Loucy (cell line): ENCODE results near the gene QPCT.

Source experiments
- H2AFZ ChIP-seq: fragments of 200-600 bp; sonication (generic); 2 replicates; pipeline ENCODE4 v1.6.0; 2016; ENCODE audit warnings: antibody characterized with exemption, mild to moderate bottlenecking, low read length, moderate library complexity
- H3F3A ChIP-seq: fragments of 200-600 bp; 2 replicates; pipeline ENCODE4 v1.6.0; 2016; ENCODE audit warnings: antibody characterized with exemption, low read depth, mild to moderate bottlenecking
- H3K27me3 ChIP-seq: fragments of 200-600 bp; sonication (generic); 2 replicates; pipeline ENCODE4 v1.6.1; 2014; ENCODE audit warnings: low read length, mild to moderate bottlenecking; ENCODE audit not compliant: insufficient read depth, poor library complexity, severe bottlenecking
- H3K36me3 ChIP-seq: fragments of 200-600 bp; sonication (generic); 2 replicates; pipeline ENCODE4 v1.6.1; 2016; ENCODE audit warnings: low read length; ENCODE audit not compliant: insufficient read depth
- H3K4me1 ChIP-seq: fragments of 200-600 bp; sonication (generic); 2 replicates; pipeline ENCODE4 v1.5.1; 2014; ENCODE audit warnings: low read length, mild to moderate bottlenecking; ENCODE audit not compliant: insufficient read depth, poor library complexity, severe bottlenecking
- H3K4me2 ChIP-seq: fragments of 200-600 bp; sonication (generic); 2 replicates; pipeline ENCODE4 v1.6.0; 2014; ENCODE audit warnings: antibody characterized with exemption, low read length, low read depth, mild to moderate bottlenecking; ENCODE audit not compliant: poor library complexity, severe bottlenecking
- H3K4me3 ChIP-seq: fragments of 200-600 bp; sonication (generic); 2 replicates; pipeline ENCODE4 v1.5.1; 2014; ENCODE audit warnings: low read length, mild to moderate bottlenecking, mixed read lengths; ENCODE audit not compliant: poor library complexity, severe bottlenecking
- H3K79me2 ChIP-seq: fragments of 200-600 bp; sonication (generic); 2 replicates; pipeline ENCODE4 v1.6.1; 2014; ENCODE audit warnings: low read length; ENCODE audit not compliant: insufficient read depth
- H3K9ac ChIP-seq: fragments of 200-600 bp; sonication (generic); 2 replicates; pipeline ENCODE4 v1.6.0; 2014; ENCODE audit warnings: mild to moderate bottlenecking, low read depth, low read length, moderate library complexity; ENCODE audit not compliant: poor library complexity, severe bottlenecking
- H3K9me2 ChIP-seq: fragments of 200-600 bp; sonication (generic); replicated peaks from 2 replicates; pipeline ENCODE4 v1.6.1; 2016; ENCODE audit warnings: low read depth, low read length, mixed read lengths
- H3K9me3 ChIP-seq: fragments of 200-600 bp; sonication (generic); 2 replicates; pipeline ENCODE4 v1.6.1; 2014; ENCODE audit warnings: mild to moderate bottlenecking, antibody characterized with exemption, low read length, low read depth; ENCODE audit not compliant: insufficient read depth
- H4K20me1 ChIP-seq: fragments of 200-600 bp; sonication (generic); 2 replicates; pipeline ENCODE4 v1.6.0; 2014; ENCODE audit warnings: antibody characterized with exemption, low read length, mild to moderate bottlenecking; ENCODE audit not compliant: insufficient read depth, poor library complexity, severe bottlenecking
- EZH2phosphoT487 ChIP-seq: fragments of 200-600 bp; IDR thresholded peaks from 2 replicates; pipeline ENCODE4 v1.6.1; 2018; ENCODE audit warnings: antibody characterized with exemption, mild to moderate bottlenecking, moderate library complexity, borderline replicate concordance
- TF ChIP-seq, protein P1 (sequence below): fragments of 200-600 bp; sonication (generic); conservative IDR thresholded peaks from 2 replicates; pipeline ENCODE4 v1.5.1; 2014; ENCODE audit warnings: mild to moderate bottlenecking, antibody characterized with exemption, low read length

Gene QPCT

DNA sequence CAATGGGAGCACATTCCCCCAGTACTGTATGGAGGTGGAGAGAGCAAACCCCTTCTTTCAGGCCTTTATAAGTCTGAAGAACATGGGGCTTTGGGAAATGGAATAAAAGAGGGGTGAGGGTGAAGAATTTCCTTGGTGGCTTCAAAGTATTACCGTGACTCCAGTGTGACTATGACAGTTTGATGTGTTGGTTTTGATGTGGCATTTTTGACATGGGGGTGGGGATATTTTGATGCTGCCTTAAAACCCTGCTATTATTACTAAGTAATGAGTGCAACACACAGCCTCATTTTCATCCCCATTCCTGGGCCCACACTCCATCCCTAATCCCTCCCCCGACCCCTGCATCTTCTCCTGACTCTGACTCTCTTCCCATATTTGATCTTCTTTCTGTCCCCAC, 23.6 kb downstream of the QPCT start:
- no peak overlapping the region for H3K9ac ChIP-seq
- H3K79me2 ChIP-seq: no peaks in the 10 kb centered on the region
- H3K9me2 ChIP-seq: no peaks in the 10 kb centered on the region
- H3K4me2 ChIP-seq: peak overlapping the region; percentile 8
- H3K27me3 ChIP-seq: no peaks in the 10 kb centered on the region
- H4K20me1 ChIP-seq: no peaks in the 10 kb centered on the region
- H2AFZ ChIP-seq: no peak overlapping the region
- H3K4me1 ChIP-seq: peaks cover 35% of the 10 kb centered on the region
- no peak overlapping the region for H3K4me3 ChIP-seq
- TF ChIP-seq EZH2phosphoT487: no peak
- TF ChIP-seq, protein P1, sequence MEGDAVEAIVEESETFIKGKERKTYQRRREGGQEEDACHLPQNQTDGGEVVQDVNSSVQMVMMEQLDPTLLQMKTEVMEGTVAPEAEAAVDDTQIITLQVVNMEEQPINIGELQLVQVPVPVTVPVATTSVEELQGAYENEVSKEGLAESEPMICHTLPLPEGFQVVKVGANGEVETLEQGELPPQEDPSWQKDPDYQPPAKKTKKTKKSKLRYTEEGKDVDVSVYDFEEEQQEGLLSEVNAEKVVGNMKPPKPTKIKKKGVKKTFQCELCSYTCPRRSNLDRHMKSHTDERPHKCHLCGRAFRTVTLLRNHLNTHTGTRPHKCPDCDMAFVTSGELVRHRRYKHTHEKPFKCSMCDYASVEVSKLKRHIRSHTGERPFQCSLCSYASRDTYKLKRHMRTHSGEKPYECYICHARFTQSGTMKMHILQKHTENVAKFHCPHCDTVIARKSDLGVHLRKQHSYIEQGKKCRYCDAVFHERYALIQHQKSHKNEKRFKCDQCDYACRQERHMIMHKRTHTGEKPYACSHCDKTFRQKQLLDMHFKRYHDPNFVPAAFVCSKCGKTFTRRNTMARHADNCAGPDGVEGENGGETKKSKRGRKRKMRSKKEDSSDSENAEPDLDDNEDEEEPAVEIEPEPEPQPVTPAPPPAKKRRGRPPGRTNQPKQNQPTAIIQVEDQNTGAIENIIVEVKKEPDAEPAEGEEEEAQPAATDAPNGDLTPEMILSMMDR: no peak
- no peaks in the 10 kb centered on the region for H3K36me3 ChIP-seq
- no peaks in the 10 kb centered on the region for H3F3A ChIP-seq
- H3K9me3 ChIP-seq: no peaks in the 10 kb centered on the region

DNA sequence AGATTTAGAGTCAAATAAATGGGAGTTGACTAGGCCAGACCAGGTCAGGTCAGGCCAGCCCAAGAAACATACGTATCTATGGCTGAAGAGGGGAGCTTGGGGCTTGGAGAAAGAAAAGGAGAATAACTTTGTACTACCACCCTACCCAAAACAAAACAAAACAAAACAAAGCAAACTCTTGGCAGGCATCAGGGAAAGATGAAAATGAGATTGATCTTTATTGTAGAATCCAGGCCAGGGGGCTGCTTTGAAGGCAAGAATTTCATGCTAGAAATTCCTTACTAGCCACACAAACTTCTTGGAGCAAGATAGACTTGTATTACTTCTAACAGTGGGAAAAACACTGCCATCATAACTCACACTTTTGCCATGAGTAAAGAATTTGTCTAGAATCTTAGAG, 26.2 kb downstream of the QPCT start:
- Histone ChIP-seq H3K9ac (no peak overlapping the region), H3K9me2 (no peaks in the 10 kb centered on the region), H3K4me3 (no peak overlapping the region), H4K20me1 (no peaks in the 10 kb centered on the region), H3K79me2 (no peaks in the 10 kb centered on the region), H3K4me1 (peaks cover 29% of the 10 kb centered on the region), H3K27me3 (no peaks in the 10 kb centered on the region), H3K36me3 (no peaks in the 10 kb centered on the region), H2AFZ (no peak overlapping the region), H3K4me2 (no peak overlapping the region), H3F3A (no peaks in the 10 kb centered on the region), H3K9me3 (no peaks in the 10 kb centered on the region)
- TF ChIP-seq, protein P1: no peak
- TF ChIP-seq EZH2phosphoT487: no peak

DNA sequence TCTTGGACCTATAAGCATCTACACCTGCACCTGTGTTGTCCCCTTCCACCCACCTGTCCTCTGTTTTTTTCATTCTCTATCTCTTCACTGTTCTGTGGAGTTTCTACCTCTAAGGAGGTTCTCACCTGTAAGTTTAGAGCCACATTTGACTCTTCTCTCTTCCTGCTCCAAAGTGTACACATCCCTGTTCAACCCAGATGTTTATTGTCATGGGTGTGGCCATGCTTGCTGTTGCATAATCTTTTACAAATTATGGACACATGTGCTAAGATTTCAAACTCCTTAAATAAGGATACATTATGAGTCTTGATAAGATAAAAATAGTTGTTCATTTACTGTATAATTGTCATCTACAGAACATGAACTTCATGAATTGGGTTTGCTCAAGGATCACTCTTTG, 27.6 kb downstream of the QPCT start:
- Histone ChIP-seq H3K4me3 (no peak overlapping the region), H3K4me2 (no peak overlapping the region), H3K9me3 (no peaks in the 10 kb centered on the region), H2AFZ (no peak overlapping the region), H3K9me2 (no peaks in the 10 kb centered on the region), H3K9ac (no peak overlapping the region), H3K36me3 (no peaks in the 10 kb centered on the region), H4K20me1 (no peaks in the 10 kb centered on the region), H3F3A (no peaks in the 10 kb centered on the region), H3K27me3 (no peaks in the 10 kb centered on the region), H3K79me2 (no peaks in the 10 kb centered on the region), H3K4me1 (peaks cover 25% of the 10 kb centered on the region)
- TF ChIP-seq EZH2phosphoT487: no peak
- TF ChIP-seq, protein P1: no peak
